Erythroblast (primary cell): ENCODE data around the gene IGFBP4.

Experiments used
- GATA1 ChIP-seq: IDR thresholded peaks from 2 replicates; pipeline ENCODE4 v1.6.1; 2011; ENCODE audit warnings: low read depth, mild to moderate bottlenecking, control low read depth, low read length, moderate library complexity
- POLR2A ChIP-seq: IDR thresholded peaks from 2 replicates; pipeline ENCODE4 v1.6.1; 2011; ENCODE audit warnings: mild to moderate bottlenecking, low read length

- TF ChIP-seq POLR2A, result no peak
- no peak for TF ChIP-seq GATA1
These were observed 31.3 kb downstream of the IGFBP4 start for GRCh38 chr17:40474419-40475002.
